OCI-LY7 (cell line): ENCODE measurements around the gene HMCN1.

ENCODE experiments used
- CTCF ChIP-seq: fragments of 200-600 bp; sonication (generic); conservative IDR thresholded peaks from 2 replicates; pipeline ENCODE4 v1.5.1; 2014; ENCODE audit warnings: mild to moderate bottlenecking, antibody characterized with exemption, low read length, moderate library complexity, mixed read lengths
- EZH2phosphoT487 ChIP-seq: fragments of 200-600 bp; sonication (generic); IDR thresholded peaks from 2 replicates; pipeline ENCODE4 v1.6.1; 2018; ENCODE audit warnings: low read depth, borderline replicate concordance, mild to moderate bottlenecking, mixed run types, antibody characterized with exemption, low read length, moderate library complexity, mixed read lengths

GRCh38 chr1:185869590-185869989 is 135.4 kb downstream of the HMCN1 start:
- TF ChIP-seq CTCF (no peak), EZH2phosphoT487 (no peak)
